ENCODE results near the gene DMRTA2. TPM values are rescaled to one million over a fixed set of nuclear protein-coding genes. Genes with fewer than 3 reads are reported as not detected.

The DMRTA2 gene
- total RNA-seq, 2 donors from 2014 or later = 1.1 TPM; not detected in 1

- DNase-seq (ENCODE audit: low spot score) = no peak
- no peaks in the 10 kb centered on the region for H3K4me1 ChIP-seq (replicated peaks)
- no peak overlapping the region for H3K4me3 ChIP-seq
- no peaks in the 10 kb centered on the region for H3K36me3 ChIP-seq
- H3K9me3 ChIP-seq = no peaks in the 10 kb centered on the region
- H3K27ac ChIP-seq = no peak overlapping the region
- intact Hi-C loops (cut with DNase I) = no loop called here
- TF ChIP-seq CTCF (IDR thresholded peaks at IDR 0.05) = no peak
- TF ChIP-seq POLR2A (IDR thresholded peaks at IDR 0.05) = no peak
- TF ChIP-seq POLR2AphosphoS5 (IDR thresholded peaks at IDR 0.05) = no peak
- WGBS = 3% methylated on average over 50 of the region's 64 CpGs
- H3K27me3 ChIP-seq (replicated peaks; ENCODE audit: insufficient read depth) = peaks cover 65% of the 10 kb centered on the region
Measured at GRCh38 chr1:50418600-50419109, 4.6 kb downstream of the DMRTA2 start.

GRCh38 chr1:50417946-50418599 is 5.2 kb downstream of the DMRTA2 start:
- Histone ChIP-seq H3K9me3 (no peaks in the 10 kb centered on the region), H3K36me3 (no peaks in the 10 kb centered on the region), H3K4me3 (no peak overlapping the region), H3K4me1 (replicated peaks) (no peaks in the 10 kb centered on the region), H3K27ac (no peak overlapping the region), H3K27me3 (replicated peaks; ENCODE audit: insufficient read depth) (peaks cover 59% of the 10 kb centered on the region)
- TF ChIP-seq CTCF (IDR thresholded peaks at IDR 0.05) = no peak
- no peak for TF ChIP-seq POLR2A (IDR thresholded peaks at IDR 0.05)
- no peak for TF ChIP-seq POLR2AphosphoS5 (IDR thresholded peaks at IDR 0.05)
- no peak for DNase-seq (ENCODE audit: low spot score)
- intact Hi-C loops (cut with DNase I) = no loop called here
- WGBS = 16% methylated on average over 19 of the region's 20 CpGs

- H3K36me3 ChIP-seq = no peaks in the 10 kb centered on the region
- no peak for DNase-seq (ENCODE audit: low spot score)
- no peaks in the 10 kb centered on the region for H3K9me3 ChIP-seq
- intact Hi-C loops (cut with DNase I) = no loop called here
- no peak overlapping the region for H3K4me3 ChIP-seq
- 16% methylated on average over 23 of the region's 23 CpGs for WGBS
- no peak overlapping the region for H3K27ac ChIP-seq
- H3K4me1 ChIP-seq (replicated peaks) = no peaks in the 10 kb centered on the region
- peaks cover 53% of the 10 kb centered on the region for H3K27me3 ChIP-seq (replicated peaks; ENCODE audit: insufficient read depth)
- TF ChIP-seq CTCF (IDR thresholded peaks at IDR 0.05) (no peak), POLR2A (IDR thresholded peaks at IDR 0.05) (no peak), POLR2AphosphoS5 (IDR thresholded peaks at IDR 0.05) (no peak)
Measured at GRCh38 chr1:50417507-50417906, 5.7 kb downstream of the DMRTA2 start.

- no peak for DNase-seq (ENCODE audit: low spot score)
- H3K4me1 ChIP-seq (replicated peaks) = no peaks in the 10 kb centered on the region
- 4% methylated on average over 44 of the region's 46 CpGs for WGBS
- no peaks in the 10 kb centered on the region for H3K36me3 ChIP-seq
- TF ChIP-seq CTCF (IDR thresholded peaks at IDR 0.05) (no peak), POLR2AphosphoS5 (IDR thresholded peaks at IDR 0.05) (no peak), POLR2A (IDR thresholded peaks at IDR 0.05) (no peak)
- no peak overlapping the region for H3K4me3 ChIP-seq
- no peaks in the 10 kb centered on the region for H3K9me3 ChIP-seq
- H3K27ac ChIP-seq = no peak overlapping the region
- H3K27me3 ChIP-seq (replicated peaks; ENCODE audit: insufficient read depth) = peaks cover 49% of the 10 kb centered on the region
- intact Hi-C loops (cut with DNase I) = no loop called here
Measured at GRCh38 chr1:50416553-50417453, 6.4 kb downstream of the DMRTA2 start.

Measured in prostate gland (tissue), 2 donors.